CD4-positive, alpha-beta T cell treated with Interleukin-10 for 1 hour (primary cell): ENCODE measurements around the gene DBX2.
"Not testable (repeated sequence)": the region's sequence is repeated elsewhere in the genome, so short reads cannot be mapped to it uniquely, and the experiment has no call there.

ENCODE experiments used
- DNase-seq: peaks from one replicate; pipeline ENCODE4 v3.0.0-alpha.2; 2020

The DBX2 gene

DNA sequence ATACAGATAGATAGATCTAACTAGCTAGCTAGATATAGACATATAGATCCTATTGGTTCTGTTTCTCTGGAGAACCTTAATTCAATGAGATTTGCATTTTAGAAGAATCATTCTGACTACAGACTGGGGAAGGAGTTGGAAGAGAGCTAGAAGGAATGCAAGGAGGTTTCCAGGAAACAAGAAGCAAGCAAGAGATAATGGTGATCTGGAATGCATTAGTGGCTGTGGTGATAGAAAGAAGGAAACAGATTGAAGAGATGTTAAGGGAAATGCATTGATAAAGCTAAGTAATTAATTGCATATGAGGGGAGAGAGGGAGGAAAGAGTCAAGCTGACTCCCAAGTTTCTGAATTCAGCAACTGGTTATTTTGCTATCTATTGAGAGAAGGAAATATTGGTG is 42.7 kb downstream of the DBX2 start:
- no peak for DNase-seq

DNA sequence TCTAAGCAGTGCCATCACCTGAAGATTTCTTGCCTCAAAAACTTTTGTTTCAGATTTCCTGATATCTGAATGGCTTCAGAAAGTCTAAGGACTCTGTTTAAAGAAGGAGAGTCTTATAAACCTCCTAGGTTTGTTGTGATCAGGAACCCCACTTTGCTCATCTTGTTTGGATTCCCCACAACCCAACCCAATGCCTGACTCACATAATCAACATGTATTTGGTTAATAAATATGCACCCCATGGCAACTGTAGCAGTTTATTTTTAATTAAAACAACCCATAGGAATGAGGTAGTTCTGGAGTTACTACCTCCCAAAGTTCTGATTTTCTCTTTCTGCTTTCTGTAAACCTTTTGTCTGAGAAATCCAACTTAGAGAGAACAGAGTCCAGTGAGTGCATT is 51.5 kb downstream of the DBX2 start:
- no peak for DNase-seq

DNA sequence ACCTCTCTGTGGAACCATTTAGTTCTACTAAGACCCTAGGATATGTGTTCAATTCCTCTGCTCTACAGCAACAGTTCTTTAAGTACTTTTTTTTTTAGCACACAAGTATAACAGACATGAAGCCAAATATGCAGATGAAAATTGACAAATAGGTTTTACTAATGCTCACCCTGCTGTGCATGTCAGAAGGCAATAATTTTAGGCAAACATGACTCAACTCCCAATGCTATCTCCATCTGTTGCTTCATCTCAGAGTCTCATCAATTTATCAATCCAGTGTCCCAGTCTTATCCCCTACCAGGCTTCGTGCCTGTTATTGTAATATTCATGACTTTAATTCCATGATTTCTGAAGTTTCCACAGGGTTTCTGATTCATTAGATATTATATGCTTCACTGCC is 57.7 kb downstream of the DBX2 start:
- DNase-seq = no peak

DNA sequence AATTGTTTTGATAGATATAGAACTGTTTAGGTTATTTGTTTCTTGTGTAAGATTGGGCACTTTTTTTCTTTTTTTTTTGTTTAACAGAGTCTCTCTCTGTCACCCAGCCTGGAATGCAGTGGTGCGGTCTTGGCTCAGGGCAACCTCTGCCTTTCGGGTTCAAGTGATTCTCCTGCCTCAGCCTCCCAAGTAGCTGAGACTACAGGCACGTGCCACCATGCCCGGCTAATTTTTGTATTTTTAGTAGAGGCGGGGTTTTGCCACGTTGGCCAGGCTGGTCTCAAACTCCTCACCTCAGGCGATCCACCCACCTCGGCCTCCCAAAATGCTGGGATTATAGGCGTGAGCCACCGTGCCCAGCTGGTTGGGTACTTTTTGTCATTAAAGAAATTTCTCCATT is 66.0 kb downstream of the DBX2 start:
- DNase-seq = not testable (repeated sequence)

DNA sequence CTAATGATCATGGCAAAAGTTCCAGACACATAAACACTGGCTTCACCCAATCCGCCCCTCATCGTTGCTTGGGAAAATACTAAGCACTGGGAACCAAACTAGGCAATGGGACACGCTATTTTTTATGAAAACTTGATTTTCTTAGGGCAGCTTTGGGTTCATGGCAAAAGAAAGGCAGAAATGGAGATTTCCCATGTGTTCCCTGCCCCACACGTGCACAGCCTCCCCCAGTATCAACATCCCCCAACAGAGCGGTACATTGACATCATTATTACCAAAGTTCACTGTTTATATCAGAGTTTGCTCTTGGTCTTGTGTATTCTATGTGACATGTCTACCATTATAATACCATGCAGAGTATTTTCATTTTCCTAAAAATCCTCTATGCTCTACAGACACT is 71.0 kb downstream of the DBX2 start:
- no peak for DNase-seq

DNA sequence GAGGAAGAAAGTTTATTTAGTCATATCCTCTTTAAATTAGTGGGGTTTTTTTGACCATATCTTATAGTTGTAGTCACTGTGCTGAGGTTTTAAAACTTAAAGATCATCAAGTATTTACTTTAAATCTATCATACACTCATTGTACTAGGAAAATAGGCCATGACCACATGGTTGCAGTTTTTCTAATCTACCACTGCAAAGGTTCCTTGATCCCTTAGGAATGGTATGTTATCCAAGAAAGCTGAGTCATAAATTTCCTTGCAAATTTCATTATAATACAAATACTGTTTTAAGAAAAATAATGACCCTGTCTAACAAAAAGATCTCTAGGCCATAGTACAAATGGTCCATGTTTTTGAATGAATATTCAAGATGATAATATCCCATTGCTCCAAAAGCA is 74.7 kb downstream of the DBX2 start:
- DNase-seq = no peak

DNA sequence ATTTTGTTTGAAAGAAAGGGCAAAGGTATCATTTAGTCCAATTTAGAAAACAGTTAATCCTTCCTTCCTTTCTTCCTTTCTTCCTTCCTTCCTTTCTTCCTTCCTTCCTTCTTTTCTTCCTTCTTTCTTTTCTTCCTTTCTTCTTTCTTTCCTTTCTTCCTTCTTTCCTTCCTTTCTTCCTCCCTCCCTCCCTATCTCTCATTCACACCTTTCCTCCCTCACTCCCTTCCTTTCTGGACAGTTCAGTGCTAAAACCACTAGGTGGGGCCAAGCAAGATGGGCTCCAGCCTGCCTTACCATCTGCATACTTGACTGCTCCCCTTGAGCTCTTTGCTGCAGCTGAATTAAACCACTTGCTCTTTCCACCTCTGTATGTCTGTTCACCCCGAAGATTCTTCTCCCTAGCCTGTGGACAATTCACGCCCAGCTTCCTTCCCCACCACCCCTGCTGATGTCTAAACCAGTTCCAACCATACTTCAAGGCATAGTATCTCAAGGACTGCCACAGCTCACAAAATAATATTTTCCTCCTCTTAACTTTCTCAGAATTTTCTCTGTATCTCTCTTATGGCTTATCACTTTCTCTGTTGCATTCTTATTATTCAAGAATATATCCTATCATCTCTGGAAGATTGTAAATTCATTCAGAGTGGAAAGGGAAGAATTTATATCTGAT is 78.0 kb downstream of the DBX2 start:
- no peak for DNase-seq

DNA sequence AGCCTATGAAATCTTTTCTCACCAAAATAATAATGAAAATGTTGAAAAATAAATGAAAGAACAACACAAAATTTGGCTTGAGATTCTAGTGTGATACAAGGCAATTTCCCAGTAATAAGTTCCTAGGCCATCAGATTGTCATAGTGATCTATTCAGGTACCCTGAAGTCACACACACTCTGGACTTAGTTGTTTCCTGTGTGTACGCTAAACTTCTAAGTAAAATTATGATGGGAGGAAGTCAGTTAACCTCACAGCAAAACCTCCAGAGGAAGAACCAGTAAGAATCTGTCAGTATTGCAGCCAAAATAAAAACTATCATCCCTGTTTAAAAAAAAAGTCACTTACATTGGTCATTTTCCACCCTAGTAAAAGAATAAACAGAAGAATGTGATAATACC is 81.9 kb downstream of the DBX2 start:
- no peak for DNase-seq
